ENCODE measurements around the gene STK16. TPM values are rescaled to one million over a fixed set of nuclear protein-coding genes. Genes with fewer than 3 reads are reported as not detected.
A peak's percentile ranks its signal among the peaks of the same experiment; 100 is the strongest.

STK16 gene
- total and polyA plus RNA-seq, 7 donors: 11.6 to 38.5 (median 16.0) TPM

DNA sequence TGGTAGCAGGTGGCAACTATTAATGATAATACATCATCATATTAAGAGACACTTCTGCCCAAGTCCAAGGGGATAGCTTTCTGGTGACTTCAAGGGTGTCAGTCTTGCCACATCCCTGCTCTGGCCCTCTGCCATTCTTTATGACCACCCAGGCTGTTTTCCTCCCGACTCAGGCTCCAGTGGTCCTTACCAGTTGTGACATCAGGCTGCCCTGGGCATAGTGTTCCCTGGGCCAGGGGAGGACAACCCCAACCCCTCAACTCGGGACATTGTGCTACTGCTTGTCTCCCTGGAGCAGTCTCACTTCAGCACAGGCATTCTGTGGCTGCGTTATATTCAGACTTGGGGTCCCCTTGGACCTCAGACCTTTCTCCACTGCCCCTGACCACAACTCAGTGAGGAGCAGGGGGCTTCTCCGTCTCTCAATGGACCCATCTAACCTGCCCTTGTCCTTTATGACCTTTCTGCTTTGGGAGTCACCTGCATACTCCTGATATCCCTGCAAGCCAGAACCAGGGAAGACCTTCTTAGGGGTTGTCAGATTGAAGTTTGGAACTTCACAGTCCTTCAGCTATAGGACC, 46.7 kb downstream of the STK16 start:
- H3K36me3 ChIP-seq (ENCODE audit: insufficient read depth in 1 of 2, low read depth in 1 of 2): no peaks in the 10 kb centered on the region
- no peak for TF ChIP-seq CTCF (IDR thresholded peaks at IDR 0.05)
- ATAC-seq: no peak
- H3K4me3 ChIP-seq: no peak overlapping the region
- H3K27ac ChIP-seq: no peak overlapping the region
- peaks cover 4% of the 10 kb centered on the region for H3K4me1 ChIP-seq
- H3K27me3 ChIP-seq (ENCODE audit: insufficient read depth in 3 of 3, low read length in 2 of 3): no peaks in the 10 kb centered on the region
- H3K9me3 ChIP-seq: no peaks in the 10 kb centered on the region
- 67 to 71% (median 68%) methylated on average over 4 of the region's 4 CpGs for WGBS, 3 donors
- DNase-seq: no peak
- intact Hi-C loops (cut with DNase I): loop anchor here in 1 of 2 donors (10.0 kb wide), 1 partner anchor 47 kb away; the partner anchor contains the start of genes GLB1L and STK16

DNA sequence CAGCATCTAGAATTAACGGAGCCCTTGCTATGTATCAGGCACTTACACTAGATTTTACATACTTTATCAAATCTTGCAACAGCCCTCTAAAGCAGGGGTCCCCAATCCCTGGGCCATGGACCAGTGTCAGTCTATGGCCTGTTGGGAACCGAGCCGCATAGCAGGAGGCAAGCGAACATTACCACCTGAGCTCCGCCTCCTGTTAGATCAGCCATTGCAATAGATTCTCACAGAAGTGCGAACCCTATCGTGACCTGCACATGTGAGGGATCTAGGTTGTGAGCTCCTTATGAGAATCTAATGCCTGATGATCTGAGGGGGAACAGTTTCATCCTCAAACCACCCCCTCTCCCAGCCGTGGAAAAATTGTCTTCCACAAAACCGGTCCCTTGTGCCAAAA, 47.3 kb downstream of the STK16 start:
- DNase-seq (no peak), ATAC-seq (no peak)
- H3K9me3 ChIP-seq: no peaks in the 10 kb centered on the region
- no peaks in the 10 kb centered on the region for H3K27me3 ChIP-seq (ENCODE audit: insufficient read depth in 3 of 3, low read length in 2 of 3)
- 86 to 93% (median 91%) methylated on average over 9 of the region's 9 CpGs for WGBS, 3 donors
- intact Hi-C loops (cut with DNase I): loop anchor here in 1 of 2 donors (10.0 kb wide), 1 partner anchor 48 kb away; the partner anchor contains the start of genes GLB1L and STK16
- no peak for TF ChIP-seq CTCF (IDR thresholded peaks at IDR 0.05)
- H3K27ac ChIP-seq: no peak overlapping the region
- no peaks in the 10 kb centered on the region for H3K36me3 ChIP-seq (ENCODE audit: insufficient read depth in 1 of 2, low read depth in 1 of 2)
- H3K4me1 ChIP-seq: peaks cover 4% of the 10 kb centered on the region
- H3K4me3 ChIP-seq: no peak overlapping the region

DNA sequence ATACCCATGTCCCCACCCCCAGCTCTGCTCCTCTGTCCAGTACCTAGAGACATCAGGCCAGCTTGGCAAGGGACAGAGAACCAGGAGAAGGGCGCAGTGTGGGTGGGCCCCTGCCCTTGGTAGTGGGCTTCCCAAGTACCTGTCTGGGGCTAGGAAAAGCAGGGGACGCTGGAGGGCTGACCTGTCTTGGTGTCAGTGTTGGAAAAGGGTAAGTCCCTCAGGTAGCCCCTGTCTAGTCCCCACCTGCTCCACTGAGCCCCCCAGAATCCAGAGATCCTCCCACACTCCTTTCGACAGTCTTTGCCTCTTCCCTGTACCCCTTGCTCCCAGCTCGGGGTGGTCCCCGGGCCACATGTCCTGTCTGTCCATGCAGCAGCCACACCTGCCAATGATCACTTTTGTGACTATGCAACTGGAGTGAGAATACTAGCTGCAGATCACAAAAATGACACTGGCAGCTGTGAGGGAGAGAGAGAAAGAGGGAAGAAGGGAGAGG, 48.5 kb downstream of the STK16 start:
- intact Hi-C loops (cut with DNase I): loop anchor here (1.0 to 10.0 kb wide), 2 partner anchors 15 to 49 kb away; partner anchors contain the start of genes GLB1L (in 1 of the 2) and STK16 (in 1 of the 2)
- Histone ChIP-seq H3K4me1 (peaks cover 4% of the 10 kb centered on the region), H3K36me3 (ENCODE audit: insufficient read depth in 1 of 2, low read depth in 1 of 2) (no peaks in the 10 kb centered on the region), H3K27me3 (ENCODE audit: insufficient read depth in 3 of 3, low read length in 2 of 3) (no peaks in the 10 kb centered on the region), H3K4me3 (no peak overlapping the region), H3K9me3 (no peaks in the 10 kb centered on the region), H3K27ac (peak overlapping the region; percentile 84)
- TF ChIP-seq CTCF (IDR thresholded peaks at IDR 0.05): no peak
- DNase-seq (peak in 1 of 2 donors; percentile 42), ATAC-seq (no peak)
- WGBS, 3 donors: 67 to 81% (median 70%) methylated on average over 5 of the region's 5 CpGs

DNA sequence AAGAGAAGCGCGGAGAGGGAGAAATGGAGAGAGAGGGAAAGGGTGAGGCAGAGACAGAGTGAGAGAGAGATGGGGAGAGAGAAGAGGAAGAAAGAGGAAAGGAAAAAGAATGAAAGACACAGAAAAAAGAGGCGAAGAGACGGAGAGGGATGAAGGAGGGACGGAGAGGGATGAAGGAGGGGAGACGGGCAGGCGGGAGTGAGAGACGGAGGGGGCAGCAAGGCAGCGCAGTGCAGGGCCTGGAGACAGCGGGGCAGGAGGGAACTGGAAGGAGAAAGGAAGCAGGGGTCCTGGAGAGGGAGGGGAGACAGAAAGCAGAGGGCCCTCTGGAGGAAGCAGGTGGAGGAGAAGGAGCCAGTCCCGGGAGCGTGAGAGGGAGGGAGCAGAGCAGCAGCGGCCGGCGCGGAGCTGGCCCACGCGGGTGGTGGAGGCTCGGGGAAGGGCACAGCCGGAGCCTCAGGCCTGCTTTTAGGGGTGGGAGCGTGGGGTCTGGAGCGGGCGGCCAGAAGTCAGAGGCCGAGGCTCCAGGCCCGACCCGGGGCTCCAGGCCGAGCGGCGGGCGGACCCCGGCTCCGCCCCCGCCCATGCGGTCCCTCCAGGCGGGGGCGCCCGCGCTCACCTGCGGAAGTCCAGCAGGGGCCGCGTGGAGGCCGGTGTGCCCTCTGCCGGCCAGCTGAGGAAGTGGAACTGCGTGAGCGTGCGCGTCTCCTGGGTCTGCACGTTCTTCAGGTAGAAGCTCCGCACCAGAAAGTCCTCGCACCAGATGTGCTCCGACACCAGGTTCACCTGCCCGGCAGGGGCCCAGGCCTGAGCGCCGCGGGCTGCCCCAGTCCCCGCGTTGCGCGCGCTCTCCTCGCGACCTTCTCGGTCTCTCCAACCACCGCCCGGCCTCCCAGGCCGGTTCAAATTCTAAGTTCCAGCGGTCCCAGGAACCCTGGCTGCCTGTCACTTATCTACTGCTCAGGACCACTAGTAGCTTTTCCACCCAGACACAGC, 49.4 kb downstream of the STK16 start:
- Histone ChIP-seq H3K4me3 (peak overlapping the region; percentile 71), H3K4me1 (peaks cover 4% of the 10 kb centered on the region), H3K36me3 (ENCODE audit: insufficient read depth in 1 of 2, low read depth in 1 of 2) (no peaks in the 10 kb centered on the region), H3K9me3 (no peaks in the 10 kb centered on the region), H3K27me3 (ENCODE audit: insufficient read depth in 3 of 3, low read length in 2 of 3) (peaks cover 0 to under 1% (median 0%) of the 10 kb centered on the region in 3 donors), H3K27ac (peak overlapping the region; percentile 84)
- DNase-seq (peak; percentile 86 to 93), ATAC-seq (peak; percentile 92 to 97 (median 94))
- intact Hi-C loops (cut with DNase I): loop anchor here (1.0 to 10.0 kb wide), 3 partner anchors 16 to 132 kb away; partner anchors contain the start of genes GLB1L (in 1 of the 2), NHEJ1 (in 1 of the 2) and STK16 (in 1 of the 2)
- TF ChIP-seq CTCF (IDR thresholded peaks at IDR 0.05): peak; percentile 99
- WGBS, 3 donors: 5 to 12% (median 6%) methylated on average over 51 to 67 of the region's 67 CpGs
